ENCODE results near the gene REP15.

- TF ChIP-seq CTCF (IDR thresholded peaks at IDR 0.05; ENCODE audit: low read length) (no peak), EZH2 (optimal IDR thresholded peaks at IDR 0.05; ENCODE audit: low read depth, low read length) (no peak), EZH2phosphoT487 (IDR thresholded peaks at IDR 0.05; ENCODE audit: low read length) (no peak)
These were observed 46.2 kb upstream of the REP15 start for GRCh38 chr12:27650011-27650410.

Measured in MM.1S (cell line).